ENCODE measurements around the gene COL27A1. TPM values are rescaled to one million over a fixed set of nuclear protein-coding genes. Genes with fewer than 3 reads are reported as not detected.

Gene COL27A1
- total RNA-seq, 2 experiments from 2014 or later: not detected

GRCh38 chr9:114166103-114166470 is 10.8 kb downstream of the COL27A1 start:
- Histone ChIP-seq H3K4me2 (ENCODE audit: low read length) (no peak overlapping the region), H3K27ac (ENCODE audit: low read depth, low read length, poor library complexity, severe bottlenecking) (no peak overlapping the region), H3K9me2 (ENCODE audit: insufficient read depth, low read length) (no peaks in the 10 kb centered on the region), H2AFZ (ENCODE audit: low read length) (no peak overlapping the region), H3K79me2 (ENCODE audit: insufficient read depth, low read depth, low read length) (no peaks in the 10 kb centered on the region), H4K20me1 (ENCODE audit: insufficient read depth, low read length) (no peaks in the 10 kb centered on the region), H3K36me3 (ENCODE audit: insufficient read depth, low read length) (no peaks in the 10 kb centered on the region), H3K9me3 (ENCODE audit: low read length) (no peaks in the 10 kb centered on the region), H3K4me3 (ENCODE audit: low read depth, low read length, poor library complexity, severe bottlenecking) (no peak overlapping the region), H3K4me1 (ENCODE audit: insufficient read depth, low read length, poor library complexity, severe bottlenecking) (no peaks in the 10 kb centered on the region)
- intact Hi-C loops (cut with micrococcal nuclease; ENCODE audit: unreplicated experiment): no loop called here
- ChIA-PET CTCF (ENCODE audit: unreplicated experiment) (no interaction called here), POLR2A (no interaction called here)
- no peak for DNase-seq (ENCODE audit: low spot score)
- no peak for TF ChIP-seq CTCF (conservative IDR thresholded peaks at IDR 0.05; ENCODE audit: low read length)
- TF ChIP-seq EZH2phosphoT487 (IDR thresholded peaks at IDR 0.05; ENCODE audit: borderline replicate concordance, low read depth, low read length): no peak
- BruUV-seq (replicated peaks): no TSS peak

GRCh38 chr9:114166614-114167572 is 11.6 kb downstream of the COL27A1 start:
- no peaks in the 10 kb centered on the region for H3K4me1 ChIP-seq (ENCODE audit: insufficient read depth, low read length, poor library complexity, severe bottlenecking)
- no peaks in the 10 kb centered on the region for H3K9me2 ChIP-seq (ENCODE audit: insufficient read depth, low read length)
- intact Hi-C loops (cut with micrococcal nuclease; ENCODE audit: unreplicated experiment): no loop called here
- no peak overlapping the region for H2AFZ ChIP-seq (ENCODE audit: low read length)
- POLR2A ChIA-PET: no interaction called here
- no peaks in the 10 kb centered on the region for H3K36me3 ChIP-seq (ENCODE audit: insufficient read depth, low read length)
- TF ChIP-seq EZH2phosphoT487 (IDR thresholded peaks at IDR 0.05; ENCODE audit: borderline replicate concordance, low read depth, low read length) (no peak), CTCF (conservative IDR thresholded peaks at IDR 0.05; ENCODE audit: low read length) (no peak)
- H3K4me3 ChIP-seq (ENCODE audit: low read depth, low read length, poor library complexity, severe bottlenecking): no peak overlapping the region
- no peaks in the 10 kb centered on the region for H4K20me1 ChIP-seq (ENCODE audit: insufficient read depth, low read length)
- no peaks in the 10 kb centered on the region for H3K9me3 ChIP-seq (ENCODE audit: low read length)
- H3K79me2 ChIP-seq (ENCODE audit: insufficient read depth, low read depth, low read length): no peaks in the 10 kb centered on the region
- H3K27ac ChIP-seq (ENCODE audit: low read depth, low read length, poor library complexity, severe bottlenecking): no peak overlapping the region
- no TSS peak for BruUV-seq (replicated peaks)
- DNase-seq (ENCODE audit: low spot score): no peak
- no peak overlapping the region for H3K4me2 ChIP-seq (ENCODE audit: low read length)
- CTCF ChIA-PET (ENCODE audit: unreplicated experiment): no interaction called here

- ChIA-PET POLR2A (no interaction called here), CTCF (ENCODE audit: unreplicated experiment) (no interaction called here)
- Histone ChIP-seq H3K27ac (ENCODE audit: low read depth, low read length, poor library complexity, severe bottlenecking) (no peak overlapping the region), H3K9me3 (ENCODE audit: low read length) (no peaks in the 10 kb centered on the region), H3K36me3 (ENCODE audit: insufficient read depth, low read length) (no peaks in the 10 kb centered on the region), H3K4me1 (ENCODE audit: insufficient read depth, low read length, poor library complexity, severe bottlenecking) (no peaks in the 10 kb centered on the region), H3K79me2 (ENCODE audit: insufficient read depth, low read depth, low read length) (no peaks in the 10 kb centered on the region), H3K9me2 (ENCODE audit: insufficient read depth, low read length) (no peaks in the 10 kb centered on the region), H3K4me3 (ENCODE audit: low read depth, low read length, poor library complexity, severe bottlenecking) (no peak overlapping the region), H3K4me2 (ENCODE audit: low read length) (no peak overlapping the region), H4K20me1 (ENCODE audit: insufficient read depth, low read length) (no peaks in the 10 kb centered on the region), H2AFZ (ENCODE audit: low read length) (no peak overlapping the region)
- intact Hi-C loops (cut with micrococcal nuclease; ENCODE audit: unreplicated experiment): no loop called here
- no TSS peak for BruUV-seq (replicated peaks)
- TF ChIP-seq CTCF (conservative IDR thresholded peaks at IDR 0.05; ENCODE audit: low read length) (no peak), EZH2phosphoT487 (IDR thresholded peaks at IDR 0.05; ENCODE audit: borderline replicate concordance, low read depth, low read length) (no peak)
- no peak for DNase-seq (ENCODE audit: low spot score)
Measured at GRCh38 chr9:114167591-114168091, 12.3 kb downstream of the COL27A1 start.
